Measurements from ENCODE around the gene FKBP5.
A peak's percentile ranks its signal among the peaks of the same experiment; 100 is the strongest.
"Not testable (repeated sequence)": the region's sequence is repeated elsewhere in the genome, so short reads cannot be mapped to it uniquely, and the experiment has no call there.

The FKBP5 gene

DNA sequence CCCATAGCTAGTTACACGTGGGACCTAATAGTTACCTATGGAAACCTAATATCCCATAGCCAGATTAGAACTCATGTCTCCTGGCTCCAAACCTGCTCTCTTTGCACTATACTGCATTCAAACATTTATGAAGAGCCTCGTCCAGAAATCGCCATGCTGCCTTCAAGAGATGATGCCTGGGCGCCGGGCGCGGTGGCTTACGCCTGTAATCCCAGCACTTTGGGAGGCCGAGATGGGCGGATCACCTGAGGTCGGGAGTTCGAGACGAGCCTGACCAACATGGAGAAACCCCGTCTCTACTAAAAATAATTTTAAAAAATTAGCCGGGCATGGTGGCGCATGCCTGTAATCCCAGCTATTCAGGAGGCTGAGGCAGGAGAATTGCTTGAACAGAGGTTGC is 1.3 kb upstream of the FKBP5 start:
- ATAC-seq; H3K4me3 Mint-ChIP-seq; H3K36me3 Mint-ChIP-seq (ENCODE audit: low read depth); H3K27me3 Mint-ChIP-seq; H3K9me3 Mint-ChIP-seq; H3K27ac Mint-ChIP-seq; DNase-seq: not testable (repeated sequence)
- H3K4me1 Mint-ChIP-seq, result peaks cover 21% of the 10 kb centered on the region

GRCh38 chr6:35687658-35688604 is 784 bp downstream of the FKBP5 start:
- peak; percentile 64 for DNase-seq
- Mint-ChIP-seq H3K9me3 (no peaks in the 10 kb centered on the region), H3K27me3 (no peaks in the 10 kb centered on the region), H3K36me3 (ENCODE audit: low read depth) (peaks cover 5% of the 10 kb centered on the region), H3K4me1 (peaks cover 18% of the 10 kb centered on the region), H3K27ac (peak overlapping the region; percentile 77), H3K4me3 (peak overlapping the region; percentile 90)
- ATAC-seq, result peak; percentile 65

DNA sequence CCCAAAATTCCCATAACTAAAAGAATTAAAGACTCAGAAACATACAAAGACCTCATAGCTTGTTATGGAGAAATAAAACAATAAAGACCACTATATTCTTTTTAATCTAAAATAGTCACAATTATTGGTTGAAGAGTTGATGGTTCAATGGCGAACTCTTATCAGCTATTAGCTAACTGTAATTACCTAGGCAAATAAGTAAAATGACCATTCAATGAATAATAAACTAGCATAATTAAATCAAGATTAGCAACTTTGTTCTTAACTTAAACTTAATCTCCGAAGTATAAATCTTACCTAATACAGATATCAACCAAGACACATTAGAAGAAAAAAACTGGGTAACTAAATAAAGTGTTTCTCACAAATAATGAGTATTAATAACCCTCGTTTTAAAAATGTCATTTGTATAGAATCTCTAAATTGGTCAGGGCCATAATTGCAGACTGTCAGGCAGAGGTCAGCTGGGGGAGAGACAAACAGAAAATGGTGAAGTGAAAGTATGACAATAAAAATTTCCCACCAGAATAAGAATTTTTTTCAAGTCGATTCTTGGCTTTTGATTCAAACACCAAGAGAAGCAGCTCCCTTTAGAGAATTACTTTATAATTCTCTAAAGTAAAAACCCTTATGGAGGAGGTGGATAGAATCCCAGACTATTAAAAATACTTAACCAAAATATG is 1.7 kb downstream of the FKBP5 start:
- H3K27ac Mint-ChIP-seq, result peak overlapping the region; percentile 77
- H3K9me3 Mint-ChIP-seq, result no peaks in the 10 kb centered on the region
- ATAC-seq, result no peak
- peak overlapping the region; percentile 90 for H3K4me3 Mint-ChIP-seq
- H3K36me3 Mint-ChIP-seq (ENCODE audit: low read depth), result peaks cover 5% of the 10 kb centered on the region
- peaks cover 25% of the 10 kb centered on the region for H3K4me1 Mint-ChIP-seq
- DNase-seq, result no peak
- no peaks in the 10 kb centered on the region for H3K27me3 Mint-ChIP-seq

GRCh38 chr6:35686436-35686835 is 2.3 kb downstream of the FKBP5 start:
- H3K9me3 Mint-ChIP-seq, result no peaks in the 10 kb centered on the region
- peak overlapping the region; percentile 90 for H3K4me3 Mint-ChIP-seq
- peaks cover 5% of the 10 kb centered on the region for H3K36me3 Mint-ChIP-seq (ENCODE audit: low read depth)
- ATAC-seq (no peak), DNase-seq (no peak)
- peaks cover 29% of the 10 kb centered on the region for H3K4me1 Mint-ChIP-seq
- H3K27me3 Mint-ChIP-seq, result no peaks in the 10 kb centered on the region
- H3K27ac Mint-ChIP-seq, result no peak overlapping the region

DNA sequence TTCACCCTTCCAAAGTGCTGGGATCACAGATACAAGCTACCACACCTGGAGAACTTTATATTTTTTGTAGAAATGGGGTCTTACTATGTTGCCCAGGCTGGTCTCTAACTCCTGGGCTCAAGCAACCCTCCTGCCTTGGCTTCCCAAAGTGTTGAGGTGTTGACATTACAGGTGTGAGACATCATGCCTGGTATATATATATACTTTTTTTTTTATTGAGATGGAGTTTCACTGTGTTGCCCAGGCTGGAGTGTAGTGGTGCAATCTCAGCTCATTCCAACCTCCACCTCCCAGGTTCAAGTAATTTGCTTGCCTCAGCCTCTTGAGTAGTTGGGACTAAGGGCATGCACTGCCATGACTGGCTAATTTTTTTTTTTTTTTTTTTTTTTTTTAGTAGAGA is 5.4 kb downstream of the FKBP5 start:
- Mint-ChIP-seq H3K9me3 (no peaks in the 10 kb centered on the region), H3K27ac (no peak overlapping the region), H3K4me1 (peaks cover 42% of the 10 kb centered on the region), H3K36me3 (ENCODE audit: low read depth) (peaks cover 22% of the 10 kb centered on the region), H3K27me3 (no peaks in the 10 kb centered on the region), H3K4me3 (no peak overlapping the region)
- ATAC-seq, result no peak
- no peak for DNase-seq

DNA sequence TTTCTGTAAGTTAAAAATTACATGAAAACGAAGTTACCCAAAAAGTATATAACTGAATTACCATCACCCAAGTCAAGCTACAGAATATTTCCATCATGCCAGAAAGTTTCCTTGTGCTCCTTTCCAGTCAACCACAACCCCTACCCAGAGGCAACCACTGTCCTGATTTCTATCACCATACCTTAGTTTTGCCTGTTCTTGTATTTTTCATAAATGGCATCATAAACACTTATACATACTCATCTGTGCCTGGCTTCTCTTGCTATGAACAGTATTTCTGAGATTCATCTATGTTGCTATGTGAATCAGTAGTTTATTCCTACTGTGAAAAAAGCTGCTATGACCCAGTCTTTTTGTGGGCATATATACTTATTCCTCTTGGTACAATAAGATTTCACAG is 7.4 kb downstream of the FKBP5 start:
- Mint-ChIP-seq H3K27me3 (no peaks in the 10 kb centered on the region), H3K4me1 (peaks cover 54% of the 10 kb centered on the region), H3K36me3 (ENCODE audit: low read depth) (peaks cover 20% of the 10 kb centered on the region), H3K4me3 (no peak overlapping the region), H3K27ac (peak overlapping the region; percentile 58), H3K9me3 (no peaks in the 10 kb centered on the region)
- DNase-seq, result no peak
- ATAC-seq, result peak; percentile 97

DNA sequence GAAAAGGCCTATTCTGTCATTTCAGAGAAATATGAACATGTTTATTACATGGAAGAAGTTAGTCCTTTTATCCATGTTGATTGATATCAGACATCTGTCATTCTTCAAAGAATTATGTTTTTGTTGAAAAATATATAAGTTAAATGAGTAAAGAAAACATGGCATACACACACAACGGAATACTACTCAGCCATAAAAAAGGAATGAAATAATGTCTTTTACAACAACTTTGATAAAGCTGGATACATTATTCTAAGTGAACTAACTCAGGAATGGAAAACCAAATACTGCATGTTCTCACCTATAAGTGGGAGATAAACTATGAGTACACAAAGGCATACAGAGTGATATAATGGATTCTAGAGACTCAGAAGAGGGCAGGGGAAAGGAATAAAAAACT is 9.3 kb downstream of the FKBP5 start:
- ATAC-seq (no peak), DNase-seq (no peak)
- Mint-ChIP-seq H3K27ac (no peak overlapping the region), H3K9me3 (no peaks in the 10 kb centered on the region), H3K4me1 (peaks cover 70% of the 10 kb centered on the region), H3K36me3 (ENCODE audit: low read depth) (peaks cover 20% of the 10 kb centered on the region), H3K27me3 (no peaks in the 10 kb centered on the region), H3K4me3 (no peak overlapping the region)

DNA sequence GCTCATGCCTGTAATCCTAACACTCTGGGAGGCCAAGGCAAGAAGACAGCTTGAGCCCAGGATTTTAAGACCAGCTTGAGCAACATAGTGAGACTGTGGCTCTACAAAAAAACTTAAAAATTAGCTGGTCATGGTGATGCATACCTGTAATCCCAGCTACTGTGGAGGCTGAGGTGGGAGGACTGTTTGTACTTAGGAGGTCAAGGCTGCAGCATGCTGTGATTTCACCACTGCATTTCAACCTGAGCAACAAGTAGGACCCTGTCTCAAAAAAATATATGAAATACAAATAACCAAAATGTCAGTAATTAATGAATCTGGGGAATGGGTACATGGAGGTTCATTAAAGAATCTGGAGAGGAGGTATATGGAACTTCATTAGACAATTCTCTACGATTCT is 9.9 kb downstream of the FKBP5 start:
- ATAC-seq (no peak), DNase-seq (no peak)
- H3K9me3 Mint-ChIP-seq, result no peaks in the 10 kb centered on the region
- H3K4me3 Mint-ChIP-seq, result no peak overlapping the region
- peaks cover 76% of the 10 kb centered on the region for H3K4me1 Mint-ChIP-seq
- no peaks in the 10 kb centered on the region for H3K27me3 Mint-ChIP-seq
- peaks cover 17% of the 10 kb centered on the region for H3K36me3 Mint-ChIP-seq (ENCODE audit: low read depth)
- peak overlapping the region; percentile 17 for H3K27ac Mint-ChIP-seq

GRCh38 chr6:35678021-35678654 is 10.6 kb downstream of the FKBP5 start:
- ATAC-seq, result no peak
- Mint-ChIP-seq H3K36me3 (ENCODE audit: low read depth) (peaks cover 17% of the 10 kb centered on the region), H3K4me1 (peaks cover 78% of the 10 kb centered on the region), H3K9me3 (no peaks in the 10 kb centered on the region), H3K27ac (peak overlapping the region; percentile 41), H3K4me3 (peak overlapping the region; percentile 2), H3K27me3 (no peaks in the 10 kb centered on the region)
- no peak for DNase-seq

DNA sequence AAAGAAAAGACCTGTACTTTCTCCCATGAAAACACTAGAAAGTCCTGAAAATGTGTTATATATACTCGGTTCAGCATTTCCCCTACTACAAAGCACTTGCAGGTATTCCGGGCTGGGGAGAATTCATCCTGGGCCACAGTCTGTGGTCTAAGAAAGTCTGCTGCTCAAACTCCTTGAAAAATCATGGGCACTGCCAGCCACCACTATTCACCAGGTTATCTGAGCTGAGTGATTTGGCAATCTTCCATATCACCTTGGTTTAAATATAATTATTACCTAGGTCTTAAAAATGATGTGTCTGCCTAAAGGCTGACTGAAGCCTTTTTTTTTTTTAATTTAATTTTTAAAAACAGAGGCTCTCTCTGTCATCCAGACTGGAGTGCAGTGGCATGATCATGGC is 11.3 kb downstream of the FKBP5 start:
- no peak for DNase-seq
- Mint-ChIP-seq H3K36me3 (ENCODE audit: low read depth) (peaks cover 17% of the 10 kb centered on the region), H3K9me3 (no peaks in the 10 kb centered on the region), H3K4me3 (no peak overlapping the region), H3K4me1 (peaks cover 80% of the 10 kb centered on the region), H3K27ac (peak overlapping the region; percentile 41), H3K27me3 (no peaks in the 10 kb centered on the region)
- no peak for ATAC-seq

- no peak overlapping the region for H3K4me3 Mint-ChIP-seq
- peak overlapping the region; percentile 3 for H3K27ac Mint-ChIP-seq
- ATAC-seq, result no peak
- peaks cover 17% of the 10 kb centered on the region for H3K36me3 Mint-ChIP-seq (ENCODE audit: low read depth)
- no peak for DNase-seq
- H3K4me1 Mint-ChIP-seq, result peaks cover 79% of the 10 kb centered on the region
- no peaks in the 10 kb centered on the region for H3K27me3 Mint-ChIP-seq
- no peaks in the 10 kb centered on the region for H3K9me3 Mint-ChIP-seq
Measured at GRCh38 chr6:35675871-35676459, 12.8 kb downstream of the FKBP5 start.

GRCh38 chr6:35674594-35674993 is 14.1 kb downstream of the FKBP5 start:
- Mint-ChIP-seq H3K36me3 (ENCODE audit: low read depth) (peaks cover 10% of the 10 kb centered on the region), H3K27ac (peak overlapping the region; percentile 7), H3K9me3 (no peaks in the 10 kb centered on the region), H3K4me1 (peaks cover 87% of the 10 kb centered on the region), H3K27me3 (no peaks in the 10 kb centered on the region), H3K4me3 (no peak overlapping the region)
- ATAC-seq, result no peak
- DNase-seq, result no peak

GRCh38 chr6:35673755-35674154 is 15.0 kb downstream of the FKBP5 start:
- peaks cover 2% of the 10 kb centered on the region for H3K36me3 Mint-ChIP-seq (ENCODE audit: low read depth)
- no peak for ATAC-seq
- H3K27ac Mint-ChIP-seq, result peak overlapping the region; percentile 7
- H3K27me3 Mint-ChIP-seq, result no peaks in the 10 kb centered on the region
- H3K9me3 Mint-ChIP-seq, result no peaks in the 10 kb centered on the region
- DNase-seq, result no peak
- no peak overlapping the region for H3K4me3 Mint-ChIP-seq
- H3K4me1 Mint-ChIP-seq, result peaks cover 88% of the 10 kb centered on the region

DNA sequence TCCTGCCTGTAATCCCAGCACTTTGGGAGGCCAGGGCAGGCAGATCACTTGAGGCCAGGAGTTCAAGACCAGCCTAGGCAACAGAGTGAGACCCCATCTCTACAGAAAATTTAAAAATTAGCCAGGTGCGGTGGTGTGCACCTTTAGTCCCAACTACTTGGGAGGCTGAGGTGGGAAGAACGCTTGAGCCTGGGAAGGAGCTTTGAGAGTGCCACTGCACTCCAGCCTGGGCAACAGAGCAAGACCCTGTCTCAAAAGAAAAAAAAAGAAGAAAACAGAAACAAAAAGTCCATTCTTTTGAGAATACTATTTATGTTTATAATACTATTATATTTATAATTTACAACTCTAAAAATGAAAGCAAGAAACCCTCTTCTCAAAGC is 15.4 kb downstream of the FKBP5 start:
- not testable (repeated sequence) for H3K9me3 Mint-ChIP-seq; H3K36me3 Mint-ChIP-seq (ENCODE audit: low read depth); ATAC-seq; H3K4me3 Mint-ChIP-seq; DNase-seq; H3K27me3 Mint-ChIP-seq
- Mint-ChIP-seq H3K4me1 (peaks cover 88% of the 10 kb centered on the region), H3K27ac (peak overlapping the region; percentile 7)

Data from activated naive CD8-positive, alpha-beta T cell treated with anti-CD3 and anti-CD28 coated beads, Interleukin-2, amount 50 U/mL, for 24 hours (primary cell).